IPS-18c (cell line): ENCODE measurements around the gene PLCH2.

Source experiments
- H3K4me3 ChIP-seq: 2 replicates; pipeline ENCODE4 v1.7.0; 2013; ENCODE audit warnings: low read depth, mild to moderate bottlenecking, low read length, moderate library complexity; ENCODE audit not compliant: insufficient read depth
- H3K9me3 ChIP-seq: one replicate; pipeline ENCODE4 v1.6.1; 2013; ENCODE audit warnings: mild to moderate bottlenecking, low read length, moderate library complexity; ENCODE audit not compliant: control insufficient read depth, insufficient read depth

PLCH2 gene

GRCh38 chr1:2481885-2482284, 5.8 kb downstream of the PLCH2 start:
- Histone ChIP-seq H3K4me3 (no peak overlapping the region), H3K9me3 (no peaks in the 10 kb centered on the region)

GRCh38 chr1:2482588-2482987, 6.5 kb downstream of the PLCH2 start:
- H3K4me3 ChIP-seq, result no peak overlapping the region

GRCh38 chr1:2483026-2483425, 6.9 kb downstream of the PLCH2 start:
- H3K4me3 ChIP-seq, result no peak overlapping the region

More at GRCh38 chr1:2482588-2482987, 6.5 kb downstream of the PLCH2 start:
- H3K9me3 ChIP-seq, result no peaks in the 10 kb centered on the region

GRCh38 chr1:2483970-2484369, 7.9 kb downstream of the PLCH2 start:
- Histone ChIP-seq H3K9me3 (no peaks in the 10 kb centered on the region), H3K4me3 (no peak overlapping the region)

More at GRCh38 chr1:2483026-2483425, 6.9 kb downstream of the PLCH2 start:
- no peaks in the 10 kb centered on the region for H3K9me3 ChIP-seq

- Histone ChIP-seq H3K4me3 (no peak overlapping the region), H3K9me3 (no peaks in the 10 kb centered on the region)
These were observed 10.0 kb downstream of the PLCH2 start for GRCh38 chr1:2486041-2486440.

- no peak overlapping the region for H3K4me3 ChIP-seq
- H3K9me3 ChIP-seq, result no peaks in the 10 kb centered on the region
These were observed 10.5 kb downstream of the PLCH2 start for GRCh38 chr1:2486558-2486957.

- no peak overlapping the region for H3K4me3 ChIP-seq
These were observed 12.6 kb downstream of the PLCH2 start for GRCh38 chr1:2488688-2489087.

GRCh38 chr1:2489615-2490014, 13.5 kb downstream of the PLCH2 start:
- Histone ChIP-seq H3K4me3 (no peak overlapping the region), H3K9me3 (no peaks in the 10 kb centered on the region)

More at GRCh38 chr1:2488688-2489087, 12.6 kb downstream of the PLCH2 start:
- H3K9me3 ChIP-seq, result no peaks in the 10 kb centered on the region

- no peaks in the 10 kb centered on the region for H3K9me3 ChIP-seq
- no peak overlapping the region for H3K4me3 ChIP-seq
These were observed 16.0 kb downstream of the PLCH2 start for GRCh38 chr1:2492091-2492490.

- no peaks in the 10 kb centered on the region for H3K9me3 ChIP-seq
- no peak overlapping the region for H3K4me3 ChIP-seq
These were observed 17.1 kb downstream of the PLCH2 start for GRCh38 chr1:2493218-2493617.

GRCh38 chr1:2493691-2494322, 17.7 kb downstream of the PLCH2 start:
- Histone ChIP-seq H3K9me3 (no peaks in the 10 kb centered on the region), H3K4me3 (no peak overlapping the region)

GRCh38 chr1:2494323-2494693, 18.2 kb downstream of the PLCH2 start:
- no peak overlapping the region for H3K4me3 ChIP-seq
- H3K9me3 ChIP-seq, result no peaks in the 10 kb centered on the region

GRCh38 chr1:2495026-2495425, 18.9 kb downstream of the PLCH2 start:
- H3K4me3 ChIP-seq, result no peak overlapping the region
- no peaks in the 10 kb centered on the region for H3K9me3 ChIP-seq

GRCh38 chr1:2495546-2495945, 19.5 kb downstream of the PLCH2 start:
- no peak overlapping the region for H3K4me3 ChIP-seq

GRCh38 chr1:2496087-2496622, 20.1 kb downstream of the PLCH2 start:
- Histone ChIP-seq H3K9me3 (no peaks in the 10 kb centered on the region), H3K4me3 (no peak overlapping the region)

More at GRCh38 chr1:2495546-2495945, 19.5 kb downstream of the PLCH2 start:
- H3K9me3 ChIP-seq, result no peaks in the 10 kb centered on the region

- Histone ChIP-seq H3K9me3 (no peaks in the 10 kb centered on the region), H3K4me3 (no peak overlapping the region)
These were observed 20.7 kb downstream of the PLCH2 start for GRCh38 chr1:2496746-2497145.

- no peaks in the 10 kb centered on the region for H3K9me3 ChIP-seq
- no peak overlapping the region for H3K4me3 ChIP-seq
These were observed 21.8 kb downstream of the PLCH2 start for GRCh38 chr1:2497891-2498290.

- H3K4me3 ChIP-seq, result no peak overlapping the region
- no peaks in the 10 kb centered on the region for H3K9me3 ChIP-seq
These were observed 22.6 kb downstream of the PLCH2 start for GRCh38 chr1:2498648-2499047.

- Histone ChIP-seq H3K9me3 (no peaks in the 10 kb centered on the region), H3K4me3 (no peak overlapping the region)
These were observed 23.2 kb downstream of the PLCH2 start for GRCh38 chr1:2499260-2499659.
